Measurements from ENCODE around the gene SEC23A.

SEC23A gene

GRCh38 chr14:39029789-39030188 lies 73.2 kb downstream of the SEC23A start:
- H4K20me1 ChIP-seq (ENCODE audit: control insufficient read depth, insufficient read depth, low read depth, low read length): no peaks in the 10 kb centered on the region

DNA sequence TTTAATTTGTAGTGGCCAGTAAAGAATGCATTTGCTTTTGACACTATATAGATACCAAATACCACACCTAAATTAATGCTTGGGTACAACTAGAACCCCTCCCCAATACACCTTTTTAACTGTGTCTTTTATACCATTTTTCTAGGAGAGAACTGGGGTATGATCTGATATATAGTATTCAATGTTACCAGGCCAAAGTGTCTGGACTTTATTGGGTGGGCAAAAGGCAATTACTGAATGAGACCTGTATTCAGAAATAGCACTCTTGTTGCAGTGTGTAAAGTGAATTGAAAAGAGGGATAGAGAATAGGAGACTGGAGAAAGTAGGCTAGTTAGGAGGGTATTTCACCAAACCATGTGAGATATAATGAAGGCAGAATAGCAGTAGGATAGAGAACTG lies 74.4 kb downstream of the SEC23A start:
- Histone ChIP-seq H3K9me3 (ENCODE audit: control insufficient read depth, insufficient read depth, low read length) (no peaks in the 10 kb centered on the region), H3K27me3 (ENCODE audit: control insufficient read depth, low read length) (no peaks in the 10 kb centered on the region), H3K27ac (ENCODE audit: low read depth, low read length) (no peak overlapping the region), H3K36me3 (ENCODE audit: control insufficient read depth, low read length) (peaks cover 10% of the 10 kb centered on the region), H3K79me2 (ENCODE audit: control insufficient read depth, low read length) (no peaks in the 10 kb centered on the region), H3K4me3 (ENCODE audit: low read length) (no peak overlapping the region), H3K4me1 (ENCODE audit: control insufficient read depth, low read length) (no peaks in the 10 kb centered on the region), H3K4me2 (ENCODE audit: low read length) (no peak overlapping the region), H4K20me1 (ENCODE audit: control insufficient read depth, insufficient read depth, low read depth, low read length) (no peaks in the 10 kb centered on the region), H3K9me2 (replicated peaks; ENCODE audit: control insufficient read depth, low read length) (no peaks in the 10 kb centered on the region), H3F3A (ENCODE audit: control insufficient read depth, insufficient read depth) (no peaks in the 10 kb centered on the region)
- TF ChIP-seq, protein P1, sequence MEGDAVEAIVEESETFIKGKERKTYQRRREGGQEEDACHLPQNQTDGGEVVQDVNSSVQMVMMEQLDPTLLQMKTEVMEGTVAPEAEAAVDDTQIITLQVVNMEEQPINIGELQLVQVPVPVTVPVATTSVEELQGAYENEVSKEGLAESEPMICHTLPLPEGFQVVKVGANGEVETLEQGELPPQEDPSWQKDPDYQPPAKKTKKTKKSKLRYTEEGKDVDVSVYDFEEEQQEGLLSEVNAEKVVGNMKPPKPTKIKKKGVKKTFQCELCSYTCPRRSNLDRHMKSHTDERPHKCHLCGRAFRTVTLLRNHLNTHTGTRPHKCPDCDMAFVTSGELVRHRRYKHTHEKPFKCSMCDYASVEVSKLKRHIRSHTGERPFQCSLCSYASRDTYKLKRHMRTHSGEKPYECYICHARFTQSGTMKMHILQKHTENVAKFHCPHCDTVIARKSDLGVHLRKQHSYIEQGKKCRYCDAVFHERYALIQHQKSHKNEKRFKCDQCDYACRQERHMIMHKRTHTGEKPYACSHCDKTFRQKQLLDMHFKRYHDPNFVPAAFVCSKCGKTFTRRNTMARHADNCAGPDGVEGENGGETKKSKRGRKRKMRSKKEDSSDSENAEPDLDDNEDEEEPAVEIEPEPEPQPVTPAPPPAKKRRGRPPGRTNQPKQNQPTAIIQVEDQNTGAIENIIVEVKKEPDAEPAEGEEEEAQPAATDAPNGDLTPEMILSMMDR (IDR thresholded peaks at IDR 0.05; ENCODE audit: low read depth, low read length, poor library complexity, severe bottlenecking): no peak
- no peak for TF ChIP-seq EZH2phosphoT487 (IDR thresholded peaks at IDR 0.05; ENCODE audit: borderline replicate concordance, low read length)

More at GRCh38 chr14:39029789-39030188, 73.2 kb downstream of the SEC23A start:
- H3K27me3 ChIP-seq (ENCODE audit: control insufficient read depth, low read length): no peaks in the 10 kb centered on the region
- no peaks in the 10 kb centered on the region for H3K9me2 ChIP-seq (replicated peaks; ENCODE audit: control insufficient read depth, low read length)
- TF ChIP-seq, protein P1 (IDR thresholded peaks at IDR 0.05; ENCODE audit: low read depth, low read length, poor library complexity, severe bottlenecking): no peak
- TF ChIP-seq EZH2phosphoT487 (IDR thresholded peaks at IDR 0.05; ENCODE audit: borderline replicate concordance, low read length): no peak
- no peaks in the 10 kb centered on the region for H3F3A ChIP-seq (ENCODE audit: control insufficient read depth, insufficient read depth)
- H3K4me1 ChIP-seq (ENCODE audit: control insufficient read depth, low read length): no peaks in the 10 kb centered on the region
- no peaks in the 10 kb centered on the region for H3K9me3 ChIP-seq (ENCODE audit: control insufficient read depth, insufficient read depth, low read length)
- no peak overlapping the region for H3K27ac ChIP-seq (ENCODE audit: low read depth, low read length)
- H3K79me2 ChIP-seq (ENCODE audit: control insufficient read depth, low read length): no peaks in the 10 kb centered on the region
- peaks cover 10% of the 10 kb centered on the region for H3K36me3 ChIP-seq (ENCODE audit: control insufficient read depth, low read length)
- no peak overlapping the region for H3K4me2 ChIP-seq (ENCODE audit: low read length)
- no peak overlapping the region for H3K4me3 ChIP-seq (ENCODE audit: low read length)

GRCh38 chr14:39025810-39026627 lies 77.0 kb downstream of the SEC23A start:
- H3K4me3 ChIP-seq (ENCODE audit: low read length): no peak overlapping the region
- no peaks in the 10 kb centered on the region for H3K9me3 ChIP-seq (ENCODE audit: control insufficient read depth, insufficient read depth, low read length)
- H3K79me2 ChIP-seq (ENCODE audit: control insufficient read depth, low read length): no peaks in the 10 kb centered on the region
- H3K27ac ChIP-seq (ENCODE audit: low read depth, low read length): no peak overlapping the region
- no peaks in the 10 kb centered on the region for H3K9me2 ChIP-seq (replicated peaks; ENCODE audit: control insufficient read depth, low read length)
- H3K4me1 ChIP-seq (ENCODE audit: control insufficient read depth, low read length): no peaks in the 10 kb centered on the region
- no peak overlapping the region for H3K4me2 ChIP-seq (ENCODE audit: low read length)
- H3K36me3 ChIP-seq (ENCODE audit: control insufficient read depth, low read length): no peaks in the 10 kb centered on the region; the same call in 1 of the 2 replicates
- H4K20me1 ChIP-seq (ENCODE audit: control insufficient read depth, insufficient read depth, low read depth, low read length): no peaks in the 10 kb centered on the region
- H3F3A ChIP-seq (ENCODE audit: control insufficient read depth, insufficient read depth): no peaks in the 10 kb centered on the region
- no peaks in the 10 kb centered on the region for H3K27me3 ChIP-seq (ENCODE audit: control insufficient read depth, low read length)
- TF ChIP-seq, protein P1 (IDR thresholded peaks at IDR 0.05; ENCODE audit: low read depth, low read length, poor library complexity, severe bottlenecking): no peak
- no peak for TF ChIP-seq EZH2phosphoT487 (IDR thresholded peaks at IDR 0.05; ENCODE audit: borderline replicate concordance, low read length)

All from DOHH2 (cell line).